ENCODE results near the gene ZNF23.
A peak's percentile ranks its signal among the peaks of the same experiment; 100 is the strongest.
"Not testable (repeated sequence)": the region's sequence is repeated elsewhere in the genome, so short reads cannot be mapped to it uniquely, and the experiment has no call there.

Gene ZNF23

GRCh38 chr16:71461686-71462648 lies at the start of gene ZNF23:
TSS of gene ZNF23 (minus strand) at chr16:71462247. CDS start at chr16:71456796, 5,451 bp downstream.
- DNase-seq (ENCODE audit: low spot score), result peak; percentile 70

- no peak for DNase-seq (ENCODE audit: low spot score)
Measured at GRCh38 chr16:71507061-71507460, 45.0 kb upstream of the ZNF23 start.

GRCh38 chr16:71504901-71505300 lies 42.9 kb upstream of the ZNF23 start:
- DNase-seq (ENCODE audit: low spot score), result no peak

- not testable (repeated sequence) for DNase-seq (ENCODE audit: low spot score)
Measured at GRCh38 chr16:71504051-71504450, 42.0 kb upstream of the ZNF23 start.

- no peak for DNase-seq (ENCODE audit: low spot score)
Measured at GRCh38 chr16:71501547-71501946, 39.5 kb upstream of the ZNF23 start.

- no peak for DNase-seq (ENCODE audit: low spot score)
Measured at GRCh38 chr16:71500964-71501363, 38.9 kb upstream of the ZNF23 start.

- peak; percentile 45 for DNase-seq (ENCODE audit: low spot score)
Measured at GRCh38 chr16:71499775-71500364, 37.8 kb upstream of the ZNF23 start.

- DNase-seq (ENCODE audit: low spot score), result no peak
Measured at GRCh38 chr16:71498031-71498430, 36.0 kb upstream of the ZNF23 start.

GRCh38 chr16:71493213-71493612 lies 31.2 kb upstream of the ZNF23 start:
- DNase-seq (ENCODE audit: low spot score), result no peak

- DNase-seq (ENCODE audit: low spot score), result no peak
Measured at GRCh38 chr16:71492786-71493185, 30.7 kb upstream of the ZNF23 start.

GRCh38 chr16:71491054-71491453 lies 29.0 kb upstream of the ZNF23 start:
- no peak for DNase-seq (ENCODE audit: low spot score)

GRCh38 chr16:71490361-71490760 lies 28.3 kb upstream of the ZNF23 start:
- no peak for DNase-seq (ENCODE audit: low spot score)

- DNase-seq (ENCODE audit: low spot score), result no peak
Measured at GRCh38 chr16:71489122-71489521, 27.1 kb upstream of the ZNF23 start, which contains the start of gene ZNF19. TSS of gene ZNF19 (minus strand) at chr16:71489324. CDS start at chr16:71482114, 7,210 bp downstream.

GRCh38 chr16:71484006-71484893 lies 22.2 kb upstream of the ZNF23 start:
- DNase-seq (ENCODE audit: low spot score), result peak; percentile 83

GRCh38 chr16:71482569-71482968 lies 20.5 kb upstream of the ZNF23 start:
- no peak for DNase-seq (ENCODE audit: low spot score)

GRCh38 chr16:71480956-71481355 lies 18.9 kb upstream of the ZNF23 start:
- DNase-seq (ENCODE audit: low spot score), result no peak

GRCh38 chr16:71479420-71479819 lies 17.4 kb upstream of the ZNF23 start:
- DNase-seq (ENCODE audit: low spot score), result no peak

- DNase-seq (ENCODE audit: low spot score), result no peak
Measured at GRCh38 chr16:71476457-71477124, 14.5 kb upstream of the ZNF23 start.

GRCh38 chr16:71474864-71475263 lies 12.8 kb upstream of the ZNF23 start:
- DNase-seq (ENCODE audit: low spot score), result no peak

- no peak for DNase-seq (ENCODE audit: low spot score)
Measured at GRCh38 chr16:71473891-71474290, 11.8 kb upstream of the ZNF23 start.

GRCh38 chr16:71472931-71473330 lies 10.9 kb upstream of the ZNF23 start:
- DNase-seq (ENCODE audit: low spot score), result no peak

- DNase-seq (ENCODE audit: low spot score), result no peak
Measured at GRCh38 chr16:71472051-71472450, 10.0 kb upstream of the ZNF23 start.

All from CD4-positive, alpha-beta T cell treated with Interleukin-6 at 100 ng/mL for 8 hours (primary cell).